Tongue (tissue), 2 donors: Measurements from ENCODE around the gene GRXCR1. TPM values are rescaled to one million over a fixed set of nuclear protein-coding genes. Genes with fewer than 3 reads are reported as not detected.

Experiments
- DNase-seq: peaks from one replicate; pipeline ENCODE4 v3.0.0-alpha.2; 2015
- total RNA-seq: library from RNA; depleted of rRNA; stranded (reverse); fragments of >200 nt; gene quantifications from one replicate; pipeline ENCODE4 v1.2.3, GENCODE V29; 2014

The GRXCR1 gene
- total RNA-seq: not detected

DNA sequence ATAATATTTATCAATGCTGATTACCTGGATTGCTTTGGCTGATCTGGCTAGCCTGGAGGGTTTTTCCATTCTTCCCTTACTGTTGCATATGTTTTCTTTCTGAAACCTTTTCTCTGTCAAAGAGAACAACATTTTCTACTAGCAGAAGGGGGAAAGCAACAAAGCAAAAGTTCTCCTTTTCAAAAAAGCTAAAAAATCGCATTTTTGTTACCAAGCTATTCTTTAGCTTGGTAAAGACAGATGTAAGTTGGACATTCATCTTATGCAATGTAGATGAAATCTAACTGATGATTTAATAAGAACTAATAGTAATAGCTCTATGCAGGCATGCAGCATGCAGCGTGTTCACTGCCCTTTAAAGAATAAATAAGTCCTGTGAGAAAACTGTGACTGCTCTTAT, at the start of gene GRXCR1:
Gene GRXCR1, plus strand, starts transcription at position 301 of the 400 bp plus-strand sequence. CDS start 554 bp downstream, outside the sequence.
- DNase-seq: no peak

DNA sequence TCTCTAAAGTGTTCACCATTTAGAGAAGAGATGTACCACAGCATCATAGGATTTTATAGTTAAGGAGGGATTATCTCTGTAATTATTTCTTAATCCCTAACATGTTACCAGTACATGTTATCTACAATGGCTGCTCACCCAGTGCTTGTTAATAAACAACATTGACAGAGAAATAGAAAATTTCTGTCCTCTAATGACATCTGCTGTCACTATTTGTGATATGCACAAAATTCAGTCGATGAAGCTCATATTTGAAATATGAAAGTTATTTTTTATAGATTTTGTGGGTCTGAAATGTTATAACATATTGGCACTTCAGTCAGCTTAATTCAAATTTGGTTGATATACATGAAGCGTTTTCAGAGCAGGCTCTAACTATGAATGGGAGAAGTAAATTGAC, 48.8 kb upstream of the GRXCR1 start:
- DNase-seq: no peak

DNA sequence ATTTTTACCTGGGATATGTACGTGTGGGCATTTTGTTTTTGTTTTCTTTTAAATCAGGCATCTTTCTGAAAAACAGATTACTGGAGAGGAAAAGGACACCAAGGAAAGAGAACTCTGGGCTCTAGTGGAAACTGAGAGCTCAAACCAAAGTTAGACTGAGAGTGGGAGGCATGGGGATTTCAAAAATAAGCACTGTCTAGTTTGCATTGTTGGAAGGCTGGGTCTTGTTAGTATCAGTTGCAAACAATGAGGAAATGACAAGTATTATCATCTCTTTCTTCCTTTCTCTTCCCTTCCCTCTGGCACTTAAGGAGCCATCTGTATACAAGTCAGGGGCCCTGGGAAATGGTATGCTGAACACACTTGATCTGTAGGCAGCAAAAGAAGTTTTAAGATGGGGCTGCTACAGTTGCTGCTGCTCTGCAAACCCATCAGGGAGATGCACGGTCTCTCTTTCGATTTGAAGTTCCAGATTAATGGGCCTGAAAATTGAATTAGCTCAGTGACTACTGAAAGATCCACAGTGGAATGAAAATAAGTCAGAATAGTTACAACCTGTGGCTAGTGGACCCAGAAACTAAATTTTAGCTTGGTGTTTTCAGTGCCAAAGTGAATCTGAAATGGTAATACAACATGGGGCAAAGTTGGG, 48.0 kb upstream of the GRXCR1 start:
- no peak for DNase-seq

DNA sequence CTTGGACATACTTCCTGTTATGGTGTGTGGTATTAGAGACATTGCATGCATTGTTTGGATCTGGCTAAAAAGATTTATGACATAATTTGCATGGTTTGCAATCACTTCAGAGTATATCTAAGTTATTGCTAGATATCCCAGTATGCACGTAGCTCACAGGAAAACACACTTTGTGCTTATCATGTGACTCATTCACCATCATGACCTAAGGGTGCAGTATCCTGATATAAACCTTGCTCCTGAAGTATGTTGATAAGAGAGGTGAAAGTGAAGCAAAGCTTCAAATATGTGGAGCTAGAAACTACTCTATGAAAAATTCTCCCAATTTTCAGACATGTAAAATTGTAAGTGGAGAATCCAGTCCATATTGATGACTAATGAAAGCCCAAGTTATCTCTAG, 46.9 kb upstream of the GRXCR1 start:
- DNase-seq: no peak

DNA sequence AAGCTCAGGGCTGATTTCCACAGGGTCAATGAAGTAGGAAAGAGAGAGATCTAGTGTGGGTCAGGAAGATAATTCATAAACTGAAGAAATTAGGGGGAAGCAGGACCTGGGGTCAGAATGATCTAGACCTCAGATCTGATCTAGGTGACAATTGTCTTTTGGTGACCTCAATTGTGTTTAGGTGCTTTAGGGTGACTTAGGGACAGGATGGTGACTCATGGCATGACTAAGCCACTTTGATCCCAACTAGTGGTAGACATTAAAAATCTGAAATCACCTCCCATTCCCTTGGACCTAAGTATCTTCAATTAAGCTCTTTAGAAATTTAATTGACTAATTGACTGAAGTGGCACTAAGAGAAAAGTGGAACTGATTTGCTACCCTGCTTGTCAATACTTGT, 36.7 kb upstream of the GRXCR1 start:
- DNase-seq: no peak

DNA sequence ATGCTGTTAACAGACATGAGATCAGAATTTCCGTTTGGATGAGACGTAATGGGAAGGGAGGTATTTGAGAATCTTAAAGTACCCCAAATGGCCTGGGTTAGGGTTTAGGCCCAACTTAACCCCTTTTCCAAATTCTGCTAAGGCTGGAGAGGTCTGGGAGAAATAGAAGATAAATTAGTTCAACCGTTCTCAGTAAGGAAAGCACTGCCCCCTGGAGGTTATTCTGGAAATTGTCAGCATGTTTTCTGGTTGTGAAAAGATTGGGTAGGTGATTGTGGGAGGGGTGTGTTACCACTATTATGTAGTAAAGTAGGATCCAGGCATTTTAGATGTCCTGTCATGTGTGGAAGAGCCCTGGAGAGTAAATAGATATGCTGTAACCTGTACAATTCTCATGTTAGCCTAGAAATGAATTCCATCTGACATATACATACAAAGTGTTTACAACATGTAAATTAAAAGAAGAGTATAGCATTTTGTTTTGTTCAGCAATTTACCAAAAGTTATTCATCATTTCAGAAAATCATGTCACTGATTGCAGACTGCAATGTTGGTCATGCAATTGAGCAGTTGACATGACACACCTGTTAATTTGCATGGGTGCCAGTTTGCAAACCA, 26.8 kb upstream of the GRXCR1 start:
- DNase-seq: peak; percentile 73

DNA sequence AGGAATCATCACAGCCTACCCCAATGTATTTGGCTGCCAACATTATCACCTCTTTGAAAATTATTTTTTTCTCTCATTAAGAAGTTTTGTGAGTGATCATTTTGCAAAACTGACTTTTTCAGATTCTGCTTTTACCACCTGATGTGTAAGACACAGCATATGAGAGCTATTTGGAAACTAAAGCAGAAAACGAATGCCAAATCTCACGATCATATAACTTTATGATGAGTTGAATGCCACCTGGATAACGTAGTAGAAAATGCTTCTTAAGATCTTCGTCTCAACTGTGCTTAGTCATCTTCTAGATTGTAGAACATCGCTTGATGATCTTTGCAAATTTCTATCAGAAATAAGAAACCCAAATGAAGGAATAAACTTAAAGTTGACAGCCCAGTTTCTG, 21.3 kb upstream of the GRXCR1 start:
- no peak for DNase-seq

DNA sequence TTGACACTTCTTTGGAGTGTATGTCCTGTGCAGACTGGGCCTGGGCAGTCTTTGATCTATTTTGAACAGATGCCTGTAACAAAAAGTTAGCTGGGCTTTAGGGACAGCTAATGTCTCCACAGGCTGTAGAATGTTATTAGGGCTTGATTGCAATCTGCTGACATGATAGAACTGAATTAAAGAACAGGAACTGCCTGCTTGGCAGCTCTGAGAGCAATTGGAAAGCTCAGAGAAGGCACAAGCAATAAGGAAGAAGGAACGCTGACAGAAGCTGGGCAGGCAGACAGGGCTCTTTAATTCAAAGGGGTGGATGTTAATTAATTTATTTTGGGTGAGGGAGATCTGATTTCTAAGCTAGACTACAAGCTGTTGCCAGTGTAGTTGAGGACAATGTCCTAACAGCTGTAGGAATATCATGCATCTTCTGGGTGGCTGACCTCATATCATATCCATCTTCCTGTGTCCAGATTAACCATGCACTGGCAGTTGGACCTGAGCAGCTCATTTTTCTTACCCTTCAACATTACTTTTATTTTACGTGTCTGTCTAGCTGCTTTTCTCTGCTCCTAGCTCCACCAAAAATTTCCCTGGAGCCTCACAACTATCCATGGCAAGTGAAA, 20.7 kb upstream of the GRXCR1 start:
- peak; percentile 11 for DNase-seq

DNA sequence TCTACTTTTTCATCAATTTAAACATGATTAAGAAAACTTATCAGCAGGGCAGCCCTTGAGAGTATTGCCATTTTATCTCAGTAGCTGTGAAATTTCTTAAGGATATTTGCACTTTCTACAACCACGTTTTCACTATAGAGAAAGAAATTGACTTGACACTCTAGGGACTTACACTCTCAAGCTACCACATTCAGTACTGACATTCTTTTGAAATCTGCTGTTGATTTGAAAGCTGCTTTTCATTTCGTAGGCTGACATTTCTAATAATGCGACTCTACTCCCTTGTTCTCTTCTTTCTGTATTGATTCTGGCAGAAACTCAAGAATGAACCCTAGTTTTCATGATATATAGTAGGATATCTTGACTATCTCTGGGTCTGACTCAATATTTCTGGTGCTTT, 13.7 kb upstream of the GRXCR1 start:
- no peak for DNase-seq

DNA sequence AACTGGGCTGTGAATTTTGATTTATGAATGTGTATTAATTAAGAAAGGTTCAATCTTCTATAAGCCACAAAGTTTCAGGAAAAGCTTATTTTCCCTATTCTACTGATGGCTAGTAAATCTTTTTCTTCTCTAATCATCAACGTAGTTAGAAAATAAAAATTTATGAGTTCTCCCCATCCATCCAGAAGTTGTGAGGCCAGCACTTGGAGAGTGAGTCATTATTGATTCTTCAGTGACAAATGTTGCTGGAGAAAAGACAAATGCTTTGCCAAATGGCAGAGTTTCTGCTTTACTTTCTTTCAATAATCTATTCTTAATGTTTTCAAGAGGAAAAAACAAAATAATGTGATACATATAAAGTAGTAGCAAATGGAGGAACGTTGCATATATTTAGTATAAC, 11.3 kb upstream of the GRXCR1 start:
- no peak for DNase-seq

DNA sequence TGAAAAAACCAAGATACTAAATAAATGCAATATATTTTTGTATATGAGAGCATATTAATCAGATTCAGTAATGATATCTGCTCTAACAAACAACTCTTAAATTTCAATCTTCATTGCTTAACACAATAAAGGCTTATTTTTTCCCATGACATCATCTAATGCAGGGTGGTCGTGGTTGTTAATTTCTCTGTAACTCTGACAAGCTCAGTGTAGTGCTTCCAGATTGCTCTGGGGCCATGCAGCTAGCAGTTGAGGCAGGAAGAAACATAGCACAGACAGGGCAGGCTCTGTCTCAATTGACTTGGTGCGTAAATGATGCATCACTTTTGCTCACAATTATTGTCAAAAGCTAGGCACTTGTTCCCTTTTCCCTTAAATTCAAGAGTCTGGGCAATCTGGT, 869 bp upstream of the GRXCR1 start:
- DNase-seq: no peak

DNA sequence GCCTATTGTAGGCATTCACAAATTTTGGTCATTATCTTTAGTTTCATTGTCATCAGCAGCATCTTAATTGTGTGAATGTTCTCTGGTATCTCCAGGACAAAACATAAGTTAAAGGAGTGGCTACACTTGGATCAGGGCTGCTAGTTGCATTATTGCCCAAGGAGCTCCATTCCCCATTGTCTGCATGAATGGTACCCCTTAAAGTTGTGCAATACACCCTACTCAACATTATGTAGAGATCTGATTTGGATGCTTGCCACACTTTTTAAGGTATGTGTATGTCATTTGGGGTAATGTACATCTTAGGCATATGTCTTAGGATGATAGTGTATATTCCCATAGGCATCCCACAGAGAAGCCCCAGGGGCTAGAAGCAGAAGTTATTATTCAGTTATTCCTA, 2.9 kb downstream of the GRXCR1 start:
- DNase-seq: no peak

DNA sequence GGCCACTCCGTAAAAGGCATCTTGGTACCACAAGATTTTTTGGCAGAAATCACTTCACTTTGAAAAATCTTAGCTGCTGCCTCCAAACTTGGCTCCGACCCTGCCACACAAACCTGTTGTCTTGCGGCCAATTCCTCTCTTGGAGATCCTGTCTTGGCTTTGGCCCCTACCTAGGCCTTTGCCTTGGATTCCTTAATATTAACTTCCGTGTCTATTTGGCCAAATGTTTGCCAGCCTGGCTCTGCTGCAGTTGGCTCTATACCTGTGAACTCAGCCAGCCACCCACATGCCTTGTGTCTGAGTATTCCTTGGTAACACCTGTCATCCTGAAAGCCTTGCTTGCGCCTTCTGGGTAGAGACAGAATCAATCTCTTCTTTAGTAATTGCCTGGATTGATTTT, 12.5 kb downstream of the GRXCR1 start:
- DNase-seq: no peak

DNA sequence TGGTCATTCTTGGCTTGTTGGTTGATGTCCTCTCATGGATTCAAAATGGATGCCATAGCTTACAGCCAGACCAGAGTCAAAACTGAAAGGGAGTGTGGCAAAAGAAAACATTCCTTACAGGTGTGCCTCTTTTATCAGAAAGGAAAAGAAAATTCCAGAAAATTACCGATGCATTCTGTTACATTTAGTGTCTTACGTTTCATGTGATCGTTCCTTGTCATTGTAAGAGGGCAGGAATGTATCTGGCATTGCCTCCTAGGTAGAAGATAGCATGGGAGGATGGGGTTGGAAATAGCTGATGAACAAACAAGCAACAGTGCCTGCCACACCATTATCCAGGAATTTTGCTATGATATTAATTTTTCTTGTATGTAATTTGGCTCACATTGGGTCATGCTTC, 13.1 kb downstream of the GRXCR1 start:
- no peak for DNase-seq

DNA sequence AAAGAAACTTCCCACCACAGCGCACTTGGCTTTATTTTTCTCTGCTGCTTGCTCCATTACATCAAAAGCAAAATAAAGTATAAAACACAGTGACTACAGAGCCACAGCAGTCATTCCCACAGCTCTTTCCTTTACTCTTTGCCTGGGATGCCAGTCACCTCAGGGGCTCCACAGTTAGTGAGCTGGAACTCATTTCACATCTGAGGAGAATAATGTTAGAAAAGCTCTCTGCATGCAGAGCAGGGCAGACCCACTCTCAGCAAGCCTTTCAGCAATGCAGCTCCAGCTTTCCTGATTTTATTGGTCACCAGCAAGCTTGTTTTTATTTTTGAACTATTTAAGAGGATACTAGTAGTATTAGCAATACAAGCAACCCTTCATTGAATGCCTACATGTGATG, 13.8 kb downstream of the GRXCR1 start:
- DNase-seq: no peak

DNA sequence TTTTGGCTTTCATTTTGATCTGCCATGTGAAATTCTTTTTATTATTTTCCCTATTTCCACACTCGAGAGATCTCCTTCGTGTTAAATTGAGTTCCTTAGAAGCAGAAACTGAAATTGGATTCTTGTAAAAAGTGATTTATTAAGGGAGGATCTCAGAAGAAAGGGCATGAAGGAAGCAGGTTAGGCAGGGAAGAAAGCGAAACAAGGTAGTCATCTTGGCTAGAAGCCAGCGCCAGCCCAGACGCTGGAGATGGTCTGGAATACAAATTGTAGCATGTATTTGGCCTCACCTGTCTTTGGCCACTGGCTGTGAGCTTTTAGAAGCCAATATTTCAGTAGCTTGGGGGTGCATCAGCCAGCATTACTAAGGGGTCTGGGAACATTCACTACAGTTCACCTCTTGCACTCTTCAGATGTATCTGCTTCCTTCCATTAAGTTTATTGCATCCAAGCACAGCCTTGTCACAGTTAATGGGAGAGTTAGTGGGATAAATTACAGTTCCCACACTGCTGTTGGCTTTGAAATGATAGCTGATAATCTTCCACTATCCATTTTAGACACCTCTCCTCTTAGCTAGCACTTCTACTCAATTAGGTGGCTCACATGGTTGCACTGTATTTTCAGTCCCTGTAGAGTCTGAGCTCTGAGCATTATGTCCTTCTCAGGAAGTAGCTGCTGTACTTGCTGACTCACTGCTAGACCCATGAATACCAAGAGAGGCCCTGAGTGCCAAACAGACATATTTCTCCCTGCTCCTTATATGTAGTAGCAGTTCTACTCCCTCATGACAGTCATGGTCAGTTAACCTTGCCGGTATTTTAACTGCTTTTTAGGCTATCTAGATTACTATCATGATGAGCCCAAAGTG, 14.6 kb downstream of the GRXCR1 start:
- DNase-seq: no peak

DNA sequence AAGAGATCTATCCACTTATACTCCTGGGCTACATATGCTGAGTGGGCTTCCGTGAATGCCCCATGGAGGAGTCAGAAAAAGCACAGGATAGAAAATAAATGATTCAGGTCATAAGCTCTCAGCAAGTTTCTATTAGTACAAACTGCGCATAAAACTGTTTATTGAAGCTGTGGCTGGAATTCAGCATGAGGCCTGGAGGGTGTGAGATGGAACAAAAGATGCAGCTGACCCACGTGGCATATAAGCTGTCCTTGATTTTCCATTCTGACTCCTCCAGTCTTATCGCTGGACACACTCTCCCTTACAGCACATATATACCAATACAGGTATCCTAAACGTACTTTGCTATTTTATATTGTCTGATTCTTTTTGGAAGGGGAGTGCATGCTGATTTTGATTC, 17.9 kb downstream of the GRXCR1 start:
- DNase-seq: no peak

DNA sequence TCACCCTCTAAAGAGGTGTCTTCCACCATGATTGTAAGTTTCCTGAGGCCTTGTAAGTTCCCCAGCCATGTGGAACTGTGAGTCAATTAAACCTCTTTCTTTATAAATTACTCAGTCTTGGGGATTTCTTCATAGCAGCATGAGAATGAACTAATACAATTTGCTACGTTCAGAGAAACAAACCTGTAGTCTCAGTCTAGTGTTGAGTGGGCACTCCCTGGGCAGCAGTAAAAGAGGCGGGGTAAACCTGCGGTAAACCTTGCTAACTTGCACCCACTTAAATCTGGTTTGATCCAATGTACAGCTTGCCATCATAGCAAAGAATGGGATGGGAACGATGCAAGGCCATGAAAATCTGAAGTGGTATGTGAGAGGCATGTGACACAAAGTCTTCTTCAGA, 22.4 kb downstream of the GRXCR1 start:
- no peak for DNase-seq

DNA sequence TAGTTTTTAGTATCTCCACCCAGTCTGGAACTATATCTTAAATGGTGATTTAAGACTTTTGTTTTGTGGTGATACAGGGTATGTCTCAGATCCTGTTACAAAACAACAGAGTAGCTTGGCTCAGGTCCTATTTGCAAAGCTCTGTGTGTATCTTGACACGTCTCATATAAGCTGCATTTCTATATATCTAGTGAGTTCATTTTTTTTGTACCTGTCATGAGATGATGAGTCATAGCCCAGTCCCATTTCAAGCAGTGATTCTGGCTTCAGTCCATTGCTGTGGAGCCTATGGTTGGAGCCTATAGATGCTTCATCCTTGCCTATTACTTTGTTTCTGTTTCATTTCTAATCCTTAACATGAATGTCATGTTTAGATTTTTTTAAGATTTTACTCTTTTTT, 23.0 kb downstream of the GRXCR1 start:
- no peak for DNase-seq

DNA sequence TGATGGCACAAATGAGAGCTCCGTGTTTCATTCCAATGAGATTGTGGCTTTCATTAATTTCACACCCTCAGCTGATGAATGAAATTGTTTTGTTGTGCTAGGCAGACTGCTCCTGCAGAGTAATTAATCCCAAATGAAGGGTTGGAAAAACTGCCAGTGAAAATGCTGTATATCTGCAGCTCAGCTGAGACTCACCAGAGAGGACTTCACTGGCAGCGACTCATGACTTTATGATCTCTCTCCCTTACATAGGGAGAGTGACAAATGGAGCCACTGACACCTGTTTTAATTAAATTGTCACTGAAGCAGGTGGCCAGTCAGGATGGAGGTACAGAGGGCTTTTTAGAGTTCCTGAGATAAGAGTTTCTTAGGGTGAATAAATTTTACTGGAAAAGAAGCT, 24.8 kb downstream of the GRXCR1 start:
- DNase-seq: no peak

DNA sequence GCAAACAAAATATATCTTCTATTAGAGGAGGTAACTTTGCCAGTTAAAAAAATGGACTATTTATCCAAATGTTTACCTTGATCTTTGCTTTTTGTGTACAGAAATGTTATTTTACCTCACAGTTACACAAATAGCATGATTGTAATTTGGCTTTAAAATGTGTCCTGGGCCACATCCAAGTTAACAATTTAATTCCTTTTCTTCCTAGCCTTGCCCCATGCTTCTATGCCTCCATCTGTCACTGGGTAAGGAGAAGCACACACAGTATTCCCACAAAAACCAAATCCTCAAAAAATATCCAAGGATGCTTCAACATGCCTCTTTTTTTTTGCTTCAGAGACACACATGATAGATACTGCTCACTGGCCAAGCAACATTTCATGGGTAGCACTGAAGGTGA, 30.9 kb downstream of the GRXCR1 start:
- DNase-seq: no peak

DNA sequence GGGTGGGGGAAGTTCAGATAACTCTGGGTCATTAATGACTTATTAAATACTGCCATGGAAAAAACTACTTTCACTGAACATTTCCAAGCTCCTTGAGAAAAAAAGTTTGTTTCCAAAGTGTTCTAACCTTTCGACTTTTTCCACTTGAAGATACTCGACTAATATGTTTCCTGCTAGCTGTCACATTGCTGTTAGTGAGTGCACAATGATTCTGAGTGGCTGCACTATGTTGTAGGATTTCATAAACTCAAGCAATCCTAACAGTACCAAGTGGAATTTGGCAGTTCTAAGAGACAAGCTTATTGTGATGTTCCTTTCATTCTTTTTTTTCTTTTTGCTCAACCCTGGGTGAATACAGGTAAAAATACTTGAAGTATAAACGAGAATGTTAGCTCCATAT, 33.4 kb downstream of the GRXCR1 start:
- no peak for DNase-seq

DNA sequence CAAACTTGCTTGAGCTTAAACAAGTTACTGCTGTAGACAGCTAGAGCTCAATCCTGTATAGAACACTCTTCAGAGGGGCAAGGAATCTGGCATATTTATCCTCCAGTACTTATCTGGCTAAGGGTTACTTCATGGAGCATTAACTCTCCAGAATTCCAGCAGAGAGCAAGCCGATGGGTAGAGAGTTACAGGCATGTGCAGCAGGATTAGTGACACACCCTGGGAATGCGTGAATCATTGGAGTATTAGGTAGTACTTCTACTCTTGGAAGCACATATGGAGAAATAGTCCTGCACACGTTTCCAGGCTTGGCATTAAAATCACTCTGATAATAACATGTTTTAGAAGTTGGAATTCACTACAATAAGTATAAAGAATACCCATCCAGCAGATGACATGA, 35.4 kb downstream of the GRXCR1 start:
- no peak for DNase-seq
